Activated gamma-delta T cell treated with anti-CD3 and anti-CD28 coated beads, Interleukin-2, amount 50 U/mL, for 16 hours (primary cell): ENCODE measurements around the gene ZMIZ1.

Source experiments
- DNase-seq: peaks from one replicate; pipeline ENCODE4 v3.0.0-alpha.2; 2020; ENCODE audit warnings: low read depth

Gene ZMIZ1

DNA sequence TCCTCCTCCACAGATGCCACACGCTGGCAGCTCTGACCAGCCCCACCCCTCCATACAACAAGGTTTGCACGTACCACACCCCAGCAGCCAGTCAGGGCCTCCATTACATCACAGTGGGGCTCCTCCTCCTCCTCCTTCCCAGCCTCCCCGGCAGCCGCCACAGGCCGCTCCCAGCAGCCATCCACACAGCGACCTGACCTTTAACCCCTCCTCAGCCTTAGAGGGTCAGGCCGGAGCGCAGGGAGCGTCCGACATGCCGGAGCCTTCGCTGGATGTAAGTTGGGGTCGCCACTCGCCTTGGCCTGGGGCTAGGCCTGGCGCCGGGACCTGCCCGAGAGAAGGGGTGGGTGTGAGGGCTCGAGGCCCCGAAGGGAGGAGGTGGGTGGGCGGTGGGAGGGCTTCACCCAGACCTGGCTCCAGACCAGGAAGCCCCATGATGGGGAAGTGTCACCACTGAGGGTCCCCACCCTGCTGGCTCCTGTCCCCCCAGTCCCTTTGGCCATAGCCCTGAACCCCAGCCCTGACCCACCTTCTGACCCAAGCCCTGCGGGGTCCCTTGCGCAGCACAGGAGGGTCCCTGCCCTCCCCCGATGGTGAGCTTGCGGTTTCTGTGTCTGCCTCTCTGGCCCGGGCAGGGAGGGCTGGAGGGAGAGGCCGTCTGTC, 242.3 kb downstream of the ZMIZ1 start:
- DNase-seq, result no peak

DNA sequence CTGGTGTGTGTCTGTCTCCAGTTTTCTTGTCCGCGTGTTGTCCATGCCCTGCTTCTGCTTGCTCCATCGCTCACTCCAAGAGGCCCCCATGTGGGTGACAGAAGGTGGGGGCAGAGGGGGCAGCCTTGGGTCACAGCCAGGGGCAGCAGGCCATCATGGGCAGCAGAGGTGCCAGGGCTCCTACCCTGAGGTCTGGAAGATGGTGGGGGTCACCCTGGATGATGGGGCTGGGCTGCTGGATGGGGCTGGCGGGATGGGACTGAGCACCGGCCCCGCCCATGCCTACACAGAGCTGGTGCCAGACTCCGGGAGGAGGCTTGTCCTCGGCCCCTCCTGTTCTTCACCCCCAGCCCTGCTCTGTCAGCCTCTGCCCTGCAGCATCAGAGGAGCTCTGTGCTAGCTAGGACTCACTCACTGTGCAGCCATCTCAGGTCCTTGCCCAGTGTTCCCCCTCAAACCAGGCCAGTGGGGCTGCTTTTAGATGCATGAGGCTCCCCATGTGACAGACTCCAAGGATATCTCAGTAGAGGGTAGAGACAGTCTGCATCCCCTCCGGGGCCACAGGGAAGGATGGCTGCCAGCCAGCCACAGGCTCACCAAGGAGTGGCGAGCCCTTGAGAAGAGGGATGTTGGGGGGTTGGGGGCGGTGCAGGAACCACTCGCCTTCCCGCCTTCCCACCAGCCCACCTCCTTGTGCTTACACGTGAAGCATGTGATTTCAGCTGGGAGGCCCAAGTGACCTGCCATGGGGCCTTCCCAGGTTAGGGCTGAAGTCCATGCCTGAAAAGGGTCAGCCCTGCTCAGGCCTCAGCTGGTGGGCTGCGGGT, 243.0 kb downstream of the ZMIZ1 start:
- DNase-seq, result no peak

DNA sequence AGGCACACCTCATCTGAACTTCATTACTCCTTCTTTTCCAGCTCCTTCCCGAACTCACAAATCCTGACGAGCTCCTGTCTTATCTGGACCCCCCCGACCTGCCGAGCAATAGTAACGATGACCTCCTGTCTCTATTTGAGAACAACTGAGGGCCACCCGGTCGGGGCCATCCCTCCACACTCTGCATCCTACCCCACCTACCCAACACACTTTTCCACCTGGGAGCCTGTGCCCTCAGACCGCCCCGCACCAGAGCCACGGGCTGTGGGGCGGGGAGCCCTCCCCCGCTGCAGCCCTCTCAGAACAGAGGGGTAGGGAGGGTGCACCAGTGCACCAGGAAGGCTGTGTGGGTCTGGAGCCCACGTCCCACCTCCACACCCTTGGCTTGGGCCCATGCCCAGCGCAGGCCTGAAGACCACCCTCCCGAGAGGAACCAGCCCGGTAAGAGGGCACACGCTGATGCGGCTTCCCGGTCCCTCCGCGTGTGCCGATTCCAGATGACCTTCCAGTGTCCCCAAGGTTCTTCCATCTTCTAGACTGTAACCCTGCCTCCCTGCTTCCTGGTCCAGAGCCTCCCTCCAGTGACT, 243.9 kb downstream of the ZMIZ1 start:
- DNase-seq, result no peak

DNA sequence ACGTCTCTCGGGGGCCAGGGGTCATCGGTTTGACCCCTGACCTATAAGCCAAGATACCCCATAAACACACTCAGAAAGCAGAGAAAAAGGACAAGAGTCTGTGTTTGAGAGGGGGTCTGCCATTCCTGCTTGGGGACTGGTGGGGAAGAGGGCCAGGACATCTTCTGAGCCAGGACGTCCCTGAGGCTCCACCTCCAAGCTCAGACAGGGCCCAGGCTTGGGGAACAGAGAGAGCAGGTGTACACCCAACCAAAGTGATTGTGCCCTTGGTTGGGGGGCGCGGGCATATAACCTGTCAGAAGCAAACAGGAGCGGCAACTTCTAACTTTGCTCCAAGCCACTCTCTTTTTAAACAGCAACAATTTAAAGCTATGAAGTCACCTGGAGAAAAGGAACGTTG, 244.6 kb downstream of the ZMIZ1 start:
- DNase-seq, result no peak

DNA sequence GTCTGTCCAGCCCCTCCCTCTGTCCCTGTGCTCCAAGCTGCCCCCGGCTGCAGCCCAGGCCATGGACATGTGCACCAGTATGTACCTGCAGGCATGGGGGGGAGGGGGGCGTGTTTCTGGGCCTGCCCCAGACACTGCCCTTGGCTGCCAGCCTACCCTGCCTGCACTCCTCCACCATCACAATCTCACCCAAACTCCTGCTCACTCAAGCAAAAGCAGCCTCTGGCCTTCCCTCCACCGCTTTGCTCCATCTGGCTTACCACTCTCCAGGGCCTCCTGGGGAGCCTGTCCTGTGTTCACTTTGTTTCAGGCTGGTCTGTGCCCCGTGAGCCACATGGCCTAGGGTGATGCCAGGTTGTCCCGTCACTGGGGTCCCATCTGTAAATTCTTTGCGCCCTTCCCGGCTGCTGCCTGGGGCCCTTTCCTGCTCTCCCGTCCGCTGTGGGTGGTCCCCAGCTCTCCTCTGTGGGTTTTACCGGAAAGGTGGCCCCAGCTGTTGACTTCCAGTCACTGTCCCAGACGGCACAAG, 245.2 kb downstream of the ZMIZ1 start:
- DNase-seq, result no peak

DNA sequence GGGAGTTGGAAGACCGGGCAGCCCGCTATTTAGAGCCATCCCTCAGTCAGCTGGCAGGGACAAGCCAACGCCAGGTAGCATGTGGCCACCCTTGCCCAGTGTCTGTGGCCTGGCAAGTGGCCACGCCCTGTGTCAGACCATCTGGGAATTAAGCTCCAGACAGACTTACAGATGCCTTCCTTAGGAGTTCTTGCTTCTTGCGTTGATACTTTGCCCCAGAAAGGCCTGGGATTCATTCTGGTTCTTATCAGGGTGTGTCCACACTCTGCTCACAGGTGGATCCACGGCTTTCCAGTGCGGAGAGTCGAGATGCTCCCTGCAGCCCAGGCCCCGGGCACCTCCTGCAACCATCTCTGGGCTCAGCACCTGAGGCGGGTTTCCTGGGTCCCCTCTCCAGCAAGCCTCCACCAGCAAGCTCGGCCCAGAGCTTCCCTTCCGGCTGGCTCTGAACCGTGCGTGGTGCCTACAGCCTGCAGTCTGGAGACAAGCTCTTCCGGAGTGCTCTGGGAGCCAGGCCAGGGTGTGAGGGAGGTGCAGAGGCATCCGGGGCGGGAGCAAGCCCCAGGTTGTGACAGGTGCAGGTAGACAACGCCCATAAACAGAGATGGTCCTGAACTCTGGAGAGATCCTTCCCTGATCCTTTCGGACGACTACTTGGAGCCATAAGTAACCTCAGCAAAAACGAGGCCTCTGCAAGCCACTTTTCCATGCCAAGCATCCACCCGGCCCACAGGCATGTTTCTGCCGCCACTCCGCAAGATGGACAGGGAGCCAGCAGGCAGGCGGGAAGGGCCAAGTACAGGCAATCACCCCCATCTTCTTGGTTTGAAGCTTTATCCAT, 246.2 kb downstream of the ZMIZ1 start:
- no peak for DNase-seq

DNA sequence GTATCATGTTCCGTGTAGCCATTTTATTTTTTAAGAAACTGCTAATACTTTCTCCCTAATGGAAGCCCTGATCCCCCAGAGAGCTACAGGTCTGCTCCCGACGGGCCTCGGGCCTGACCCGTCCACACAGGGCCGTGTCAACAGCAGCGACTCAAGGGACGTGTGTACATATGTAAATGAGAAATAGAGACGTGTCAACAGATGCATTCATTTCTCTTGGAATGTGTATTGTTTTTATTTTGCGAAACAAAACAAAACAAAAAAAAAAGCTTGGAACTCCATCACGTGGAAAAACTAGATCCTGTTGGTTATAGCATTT, 246.8 kb downstream of the ZMIZ1 start:
- DNase-seq, result no peak

DNA sequence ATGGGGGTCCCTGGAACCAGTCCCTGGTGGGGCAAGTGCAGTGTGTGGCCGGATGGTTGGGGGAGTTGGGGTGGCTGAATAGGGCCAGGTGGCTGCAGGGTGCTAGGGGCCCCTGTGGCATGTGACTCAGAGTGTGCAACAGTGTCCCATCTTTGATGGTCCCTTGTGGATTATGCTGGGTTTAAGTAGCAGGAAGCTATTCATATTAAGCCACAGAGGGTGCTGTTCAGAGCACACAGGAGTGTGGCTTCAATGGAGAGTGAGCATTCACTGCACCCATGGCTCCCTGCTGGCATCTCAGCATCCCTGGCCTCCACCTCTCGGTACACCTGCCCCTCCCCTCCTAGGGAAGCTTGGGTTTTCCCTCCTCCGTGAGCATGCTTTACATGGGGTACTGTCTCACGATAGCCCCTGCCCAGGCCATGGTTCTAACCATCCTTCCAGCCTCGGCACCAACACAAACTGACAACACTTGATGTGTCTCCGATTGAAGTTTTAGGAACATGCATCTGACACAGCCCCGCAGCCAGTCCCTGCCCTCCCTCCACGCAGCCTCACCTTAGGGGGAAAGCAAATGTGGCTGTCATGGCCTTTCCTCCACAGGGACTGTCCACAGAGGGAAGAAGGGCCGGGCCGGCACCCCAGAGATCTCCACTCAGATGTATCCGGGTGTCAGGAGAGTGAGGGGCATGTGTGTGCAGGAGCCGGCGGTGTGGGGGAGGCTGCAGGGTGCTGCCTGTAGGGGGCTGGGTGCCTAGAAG, 248.1 kb downstream of the ZMIZ1 start:
- no peak for DNase-seq

DNA sequence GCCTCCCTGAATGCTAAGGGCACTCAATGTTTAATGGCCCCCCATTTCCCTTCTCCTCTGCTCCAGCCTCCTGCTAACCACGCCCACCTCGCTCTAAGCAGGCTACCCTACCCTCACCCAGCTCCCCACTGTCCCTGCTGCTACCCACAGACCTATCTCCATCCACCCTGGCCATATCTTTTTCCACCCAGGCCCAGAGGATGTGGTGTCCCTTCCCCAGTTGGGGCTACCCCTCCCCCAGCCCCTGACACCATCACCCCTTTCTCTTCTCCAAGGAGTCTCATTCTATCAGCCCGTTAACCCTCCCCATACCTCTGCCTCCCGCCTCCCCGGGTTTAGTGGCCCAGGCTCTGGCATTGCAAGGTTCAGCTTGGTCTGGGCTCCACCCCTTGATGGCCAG, 249.6 kb downstream of the ZMIZ1 start:
- no peak for DNase-seq

DNA sequence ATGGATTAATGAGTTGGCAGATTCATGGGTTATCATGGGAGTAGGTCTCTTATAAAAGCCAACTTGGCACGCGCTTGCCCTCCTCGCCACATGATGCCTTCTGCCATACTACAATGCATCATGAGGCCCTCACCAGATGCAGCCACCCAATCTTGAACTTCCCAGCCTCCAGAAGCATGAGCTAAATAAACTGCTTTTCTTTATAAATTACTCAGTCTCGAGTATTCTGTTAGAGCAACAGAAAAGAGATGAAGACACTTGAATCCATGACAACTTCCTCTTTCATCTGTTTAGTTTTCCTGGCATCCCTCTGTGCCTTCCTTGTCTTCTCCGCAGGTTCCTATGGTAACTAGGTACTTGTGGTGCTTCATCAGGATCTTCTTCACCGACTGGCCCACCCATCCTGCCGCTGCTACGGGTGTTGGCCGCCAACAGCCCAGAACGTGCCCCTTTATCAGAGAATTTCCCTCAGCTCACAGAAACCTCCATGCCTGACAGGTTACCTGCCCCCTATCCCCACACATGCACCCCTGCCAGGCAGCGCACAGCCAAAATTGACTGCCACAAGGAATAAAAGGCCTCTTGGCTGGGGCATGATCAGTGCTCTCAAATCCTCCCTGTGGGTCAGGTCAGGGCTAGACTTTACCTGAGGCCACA, 250.5 kb downstream of the ZMIZ1 start:
- DNase-seq, result no peak

DNA sequence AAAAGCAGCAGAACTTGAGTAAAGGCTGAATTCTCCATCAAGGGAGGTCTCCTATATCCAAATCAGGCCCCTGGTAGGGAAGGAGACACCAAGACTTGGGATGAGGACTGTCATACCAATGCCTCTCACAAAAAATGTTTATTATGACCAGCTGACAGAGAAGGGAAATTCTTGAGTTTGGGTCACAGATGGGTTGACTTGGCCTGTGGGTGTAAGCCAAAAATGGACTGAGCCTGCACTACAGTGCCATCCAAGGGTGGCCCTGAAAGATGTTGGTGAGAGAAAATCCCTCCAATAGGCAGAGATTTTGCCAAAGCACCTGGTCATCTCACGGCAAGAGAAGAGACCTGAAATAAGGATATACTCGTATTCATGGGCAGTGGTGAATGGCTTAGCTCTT, 251.6 kb downstream of the ZMIZ1 start:
- no peak for DNase-seq

DNA sequence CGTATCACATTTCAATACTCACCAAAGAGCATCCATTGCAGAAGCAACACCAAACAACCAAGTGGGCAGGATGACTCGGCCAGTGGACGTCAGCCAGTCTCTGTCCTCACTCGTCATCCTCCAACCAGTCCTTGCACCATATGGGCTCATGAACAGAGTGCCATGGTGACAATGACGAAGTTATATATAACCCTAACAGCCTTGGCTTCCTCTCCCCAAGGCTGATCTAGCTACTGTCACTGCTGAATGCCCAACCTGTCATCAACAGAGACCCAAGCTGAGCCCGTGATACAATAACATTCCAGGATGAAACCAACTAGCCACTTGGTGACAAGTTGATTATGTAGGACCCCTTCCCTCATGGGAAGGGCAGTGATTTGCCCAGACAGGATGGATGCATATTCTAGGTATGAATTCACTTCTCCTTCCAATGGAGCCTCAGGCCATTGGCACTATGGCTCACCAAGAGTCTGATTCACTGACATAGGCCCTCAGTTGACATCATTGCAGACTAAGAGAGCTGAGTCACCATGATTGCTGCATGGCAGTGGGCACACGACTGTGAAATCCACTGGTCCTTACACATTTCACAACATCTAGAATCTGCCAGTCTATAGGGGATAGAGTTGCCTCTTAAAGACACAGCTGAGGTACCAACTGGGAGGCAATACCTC, 252.2 kb downstream of the ZMIZ1 start:
- DNase-seq, result no peak

DNA sequence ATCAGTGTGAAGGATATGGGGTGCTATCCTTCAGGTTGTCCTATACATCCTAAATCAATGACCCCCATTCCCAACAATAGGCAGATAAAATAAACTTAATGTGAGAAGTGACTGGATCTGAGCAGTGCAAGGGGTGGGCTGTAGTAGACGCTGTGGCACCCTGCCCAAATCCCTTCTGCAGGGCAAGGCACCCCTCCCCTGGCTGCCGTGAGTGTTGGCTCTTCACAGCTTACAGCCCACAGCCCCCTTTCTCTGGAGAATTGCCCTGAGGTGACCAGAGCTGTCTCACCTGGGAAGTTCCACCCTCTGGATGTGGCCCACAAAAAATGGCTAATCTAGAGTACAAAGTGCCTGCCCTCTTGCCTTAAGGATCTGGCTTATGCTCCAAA, 252.7 kb downstream of the ZMIZ1 start:
- no peak for DNase-seq

DNA sequence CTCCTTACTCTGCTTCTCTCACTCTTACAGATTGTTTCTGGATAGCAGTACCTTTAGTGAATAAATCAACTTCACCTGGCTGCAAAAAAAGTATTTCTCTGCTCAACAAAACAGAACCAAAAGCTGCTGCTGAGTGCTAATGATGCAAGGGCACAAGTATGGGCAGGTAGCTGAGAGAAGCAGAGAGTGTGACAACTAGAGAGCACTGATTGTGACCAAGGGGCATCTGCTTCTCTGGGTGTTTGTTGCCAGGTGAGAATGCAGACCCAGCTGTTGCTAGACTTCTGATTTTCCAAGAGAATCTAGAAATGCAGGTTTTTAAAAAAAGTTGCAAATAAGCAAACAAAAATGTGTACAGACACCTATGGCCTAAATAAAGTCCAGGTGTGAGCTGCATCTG, 253.2 kb downstream of the ZMIZ1 start:
- DNase-seq, result no peak

DNA sequence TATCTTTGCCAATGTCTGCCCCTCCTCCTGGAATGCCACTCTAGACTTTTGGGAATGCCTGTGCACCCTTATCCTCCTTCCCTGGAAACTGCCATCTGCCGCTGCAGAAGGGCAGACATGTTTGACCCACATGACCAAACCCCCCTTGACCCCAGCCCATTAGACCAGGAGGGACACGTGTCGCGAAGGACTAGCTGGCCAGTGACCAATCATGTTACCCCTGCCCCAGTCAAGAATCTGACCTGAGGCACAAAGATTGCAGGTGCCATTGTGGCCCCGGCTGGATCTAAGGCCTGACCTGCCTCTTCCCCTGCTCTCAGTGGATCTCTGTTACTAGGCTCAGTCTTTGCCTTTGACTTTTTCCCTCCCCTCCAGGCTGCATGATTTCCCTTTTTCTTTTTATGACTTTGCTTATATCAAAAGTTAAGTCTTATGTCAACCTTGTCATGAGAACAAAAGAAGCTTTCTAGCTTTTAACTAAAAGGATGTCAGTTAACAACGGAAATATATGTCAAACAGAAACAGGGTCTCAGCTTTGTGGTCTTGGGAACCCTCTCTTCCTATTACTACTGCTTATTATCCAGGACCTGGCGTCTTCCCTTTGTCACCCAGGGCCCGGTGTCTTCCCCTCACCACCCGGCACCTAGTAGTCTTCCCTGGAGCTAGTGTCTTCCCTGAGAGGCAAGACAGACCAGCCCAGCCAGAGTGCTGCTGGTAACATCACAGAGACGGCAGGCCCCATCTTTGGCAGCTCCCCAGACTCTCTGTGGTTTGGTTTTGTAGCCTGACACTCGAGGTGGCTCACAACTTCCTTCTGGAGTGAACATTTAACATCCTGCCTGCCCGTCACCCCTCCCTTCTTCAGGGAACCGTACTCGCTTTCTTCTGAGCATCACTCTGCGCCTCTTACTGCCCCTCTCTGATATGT, 254.1 kb downstream of the ZMIZ1 start:
- DNase-seq, result peak; percentile 68

DNA sequence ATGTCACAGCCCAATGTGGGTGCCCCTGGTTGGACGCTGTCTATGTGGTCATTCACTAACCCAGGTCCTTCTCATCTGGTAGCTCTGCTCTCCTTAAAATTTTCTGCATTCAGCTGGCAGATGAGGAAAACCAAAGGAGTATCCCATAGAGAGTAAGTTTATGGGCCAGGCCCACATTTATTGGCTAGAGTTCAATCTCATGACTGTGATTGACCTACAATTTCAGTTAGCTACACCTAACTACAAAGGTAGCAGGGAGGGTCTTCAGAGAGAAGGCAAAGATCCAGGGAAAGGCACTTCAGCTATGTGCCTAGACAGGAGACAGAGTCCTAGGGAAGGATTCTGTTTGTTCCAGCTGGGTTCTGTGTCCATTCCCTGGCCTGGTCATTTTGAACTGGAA, 254.8 kb downstream of the ZMIZ1 start:
- DNase-seq, result no peak

DNA sequence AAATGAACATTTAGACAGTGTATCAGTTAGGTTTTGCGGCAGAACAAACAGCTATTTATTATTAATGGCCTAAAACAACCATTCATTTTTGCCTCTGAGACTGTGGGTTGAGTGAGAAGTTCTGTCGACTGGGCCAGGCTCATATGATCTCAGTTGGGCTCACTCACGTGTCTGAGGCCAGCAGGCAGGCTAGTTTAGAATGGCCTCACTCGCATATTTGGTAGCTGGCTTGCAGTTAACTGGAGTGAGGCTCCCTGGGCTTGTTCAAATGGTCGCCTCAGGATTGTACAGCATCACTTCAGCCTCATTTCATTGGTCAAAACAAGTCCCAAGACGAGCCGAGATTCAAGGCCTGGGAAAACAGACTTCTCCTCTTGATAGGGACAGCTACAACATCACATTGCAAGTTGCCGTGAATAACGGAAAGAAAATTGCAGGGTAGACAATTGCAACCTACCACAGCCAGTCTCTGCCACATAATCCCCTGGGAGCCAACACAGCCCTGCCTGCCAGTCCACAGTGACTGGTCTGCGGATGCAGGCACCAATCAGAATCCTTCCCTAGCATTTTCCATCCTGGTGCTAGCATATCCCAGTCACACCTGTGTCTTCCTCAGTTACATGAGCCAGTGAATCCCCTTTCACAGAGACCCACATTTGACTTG, 255.4 kb downstream of the ZMIZ1 start:
- no peak for DNase-seq

DNA sequence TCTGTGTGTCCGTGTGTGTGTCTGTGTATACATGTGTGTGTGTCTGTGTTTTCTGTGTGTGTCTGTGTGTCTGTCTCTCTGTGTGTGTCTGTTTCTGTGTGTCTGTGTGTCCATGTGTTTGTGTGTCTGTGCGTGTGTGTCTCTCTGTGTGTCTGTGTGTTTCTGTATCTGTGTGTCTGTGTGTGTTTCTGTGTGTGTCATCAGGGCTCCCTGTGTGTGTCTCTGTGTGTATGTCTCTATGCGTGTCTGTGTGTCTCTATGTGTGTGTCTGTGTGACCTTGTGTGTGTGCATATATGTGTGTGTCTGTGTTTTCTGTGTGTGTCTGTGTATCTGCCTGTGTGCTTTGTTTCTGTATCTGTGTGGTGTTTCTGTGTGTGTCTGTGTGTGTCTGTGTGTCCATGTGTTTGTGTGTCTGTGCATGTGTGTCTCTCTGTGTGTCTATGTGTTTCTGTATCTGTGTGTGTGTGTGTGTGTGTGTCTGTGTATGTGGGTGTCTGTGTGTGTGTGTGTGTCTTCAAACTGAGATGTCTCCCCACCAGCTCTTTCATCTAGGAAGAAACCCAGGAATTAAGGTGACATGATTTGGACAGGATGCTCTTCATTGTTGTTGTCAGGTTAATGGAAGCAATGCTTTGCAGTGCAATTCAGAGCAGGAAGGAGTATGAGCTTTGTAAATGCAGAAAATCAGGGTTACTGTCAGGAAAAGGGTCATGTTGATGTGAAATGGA, 257.8 kb downstream of the ZMIZ1 start:
- no peak for DNase-seq
